Measurements from ENCODE around the gene TMEM221. TPM values are rescaled to one million over a fixed set of nuclear protein-coding genes. Genes with fewer than 3 reads are reported as not detected.

TMEM221 gene
- total RNA-seq, 4 donors from 2014 or later, result not detected

GRCh38 chr19:17457616-17458015 lies 9.1 kb upstream of the TMEM221 start:
- Histone ChIP-seq H3K36me3 (no peaks in the 10 kb centered on the region), H3K9me3 (no peaks in the 10 kb centered on the region), H3K27ac (no peak overlapping the region), H3K27me3 (peaks cover 0 to 19% of the 10 kb centered on the region in 2 donors), H3K4me1 (no peaks in the 10 kb centered on the region), H3K4me3 (no peak overlapping the region)
- TF ChIP-seq POLR2A (IDR thresholded peaks at IDR 0.05), result no peak
- no peak for TF ChIP-seq CTCF (IDR thresholded peaks at IDR 0.05)
- no peak for DNase-seq

GRCh38 chr19:17456127-17456526 lies 7.7 kb upstream of the TMEM221 start:
- Histone ChIP-seq H3K27ac (no peak overlapping the region), H3K4me1 (no peaks in the 10 kb centered on the region), H3K9me3 (no peaks in the 10 kb centered on the region), H3K27me3 (peaks cover 0 to 19% of the 10 kb centered on the region in 2 donors), H3K36me3 (no peaks in the 10 kb centered on the region), H3K4me3 (no peak overlapping the region)
- DNase-seq, result no peak
- TF ChIP-seq CTCF (IDR thresholded peaks at IDR 0.05), result no peak
- no peak for TF ChIP-seq POLR2A (IDR thresholded peaks at IDR 0.05)

- Histone ChIP-seq H3K27me3 (peaks cover 0 to 19% of the 10 kb centered on the region in 2 donors), H3K36me3 (no peaks in the 10 kb centered on the region), H3K4me1 (no peaks in the 10 kb centered on the region), H3K9me3 (no peaks in the 10 kb centered on the region), H3K4me3 (no peak overlapping the region), H3K27ac (no peak overlapping the region)
- DNase-seq, result no peak
- TF ChIP-seq CTCF (IDR thresholded peaks at IDR 0.05) (no peak), POLR2A (IDR thresholded peaks at IDR 0.05) (no peak)
Observed at GRCh38 chr19:17455308-17456123, 7.0 kb upstream of the TMEM221 start.

GRCh38 chr19:17454576-17455071 lies 6.2 kb upstream of the TMEM221 start:
- DNase-seq, result no peak
- Histone ChIP-seq H3K36me3 (no peaks in the 10 kb centered on the region), H3K9me3 (no peaks in the 10 kb centered on the region), H3K4me3 (no peak overlapping the region), H3K27ac (no peak overlapping the region), H3K27me3 (peaks cover 0 to 19% of the 10 kb centered on the region in 2 donors), H3K4me1 (no peaks in the 10 kb centered on the region)
- TF ChIP-seq POLR2A (IDR thresholded peaks at IDR 0.05), result no peak
- no peak for TF ChIP-seq CTCF (IDR thresholded peaks at IDR 0.05)

- no peak for DNase-seq
- no peak overlapping the region for H3K4me3 ChIP-seq
- peaks cover 3 to 8% (median 5%) of the 10 kb centered on the region in 4 donors for H3K4me1 ChIP-seq
- no peak overlapping the region for H3K27ac ChIP-seq
- H3K9me3 ChIP-seq, result no peaks in the 10 kb centered on the region
- H3K27me3 ChIP-seq, result peaks cover 0 to 23% of the 10 kb centered on the region in 2 donors
- TF ChIP-seq CTCF (IDR thresholded peaks at IDR 0.05) (no peak), POLR2A (IDR thresholded peaks at IDR 0.05) (no peak)
- no peaks in the 10 kb centered on the region for H3K36me3 ChIP-seq
Observed at GRCh38 chr19:17451820-17452219, 3.4 kb upstream of the TMEM221 start.
